HepG2 (cell line): Measurements from ENCODE around the gene PTPRN. TPM values are rescaled to one million over a fixed set of nuclear protein-coding genes. Genes with fewer than 3 reads are reported as not detected.

Experiments used
- ELF4 ChIP-seq: sonication (generic); formaldehyde crosslinking; IDR thresholded peaks from 2 replicates; pipeline ENCODE4 v1.5.0; 2020; ENCODE audit warnings: missing genetic modification reagents, mild to moderate bottlenecking, moderate library complexity, borderline replicate concordance
- HOXA5 ChIP-seq: sonication (generic); formaldehyde crosslinking; IDR thresholded peaks from 2 replicates; pipeline ENCODE4 v1.4.0; 2020; ENCODE audit warnings: missing genetic modification reagents
- IKZF1 ChIP-seq: fragments of 450-650 bp; IDR thresholded peaks from 2 replicates; pipeline ENCODE4 v1.7.1; 2016
- KDM5A ChIP-seq: fragments of 200-600 bp; sonication (generic); IDR thresholded peaks from 2 replicates; pipeline ENCODE4 v1.7.0; 2018; ENCODE audit warnings: antibody characterized with exemption, mild to moderate bottlenecking, low read length, borderline replicate concordance
- KMT2A ChIP-seq: sonication (generic); formaldehyde crosslinking; IDR thresholded peaks from 2 replicates; pipeline ENCODE4 v1.4.0; 2020; ENCODE audit warnings: missing genetic modification reagents
- SATB2 ChIP-seq: sonication (generic); formaldehyde crosslinking; IDR thresholded peaks from 2 replicates; pipeline ENCODE4 v1.5.0; 2020; ENCODE audit warnings: missing genetic modification reagents
- SPEN ChIP-seq: sonication (generic); formaldehyde crosslinking; IDR thresholded peaks from 2 replicates; pipeline ENCODE4 v1.5.1; 2020; ENCODE audit warnings: low read depth, mild to moderate bottlenecking, missing genetic modification reagents
- TBX2 ChIP-seq: sonication (generic); formaldehyde crosslinking; IDR thresholded peaks from 2 replicates; pipeline ENCODE4 v1.5.0; 2020; ENCODE audit warnings: missing genetic modification reagents, mild to moderate bottlenecking, borderline replicate concordance
- ZBTB3 ChIP-seq: sonication (generic); formaldehyde crosslinking; IDR thresholded peaks from 2 replicates; pipeline ENCODE4 v1.4.0; 2020; ENCODE audit warnings: low read depth, mild to moderate bottlenecking, moderate library complexity, missing genetic modification reagents, borderline replicate concordance
- ZBTB46 ChIP-seq: sonication (generic); formaldehyde crosslinking; IDR thresholded peaks from 2 replicates; pipeline ENCODE4 v1.4.0; 2020; ENCODE audit warnings: mild to moderate bottlenecking, missing genetic modification reagents, borderline replicate concordance
- ZFP91 ChIP-seq: sonication (generic); formaldehyde crosslinking; IDR thresholded peaks from 2 replicates; pipeline ENCODE4 v1.9.0; 2022; ENCODE audit warnings: missing genetic modification reagents, mild to moderate bottlenecking, borderline replicate concordance
- ZNF138 ChIP-seq: sonication (generic); formaldehyde crosslinking; IDR thresholded peaks from 2 replicates; pipeline ENCODE4 v1.5.0; 2020; ENCODE audit warnings: mild to moderate bottlenecking, low read depth, missing genetic modification reagents
- ZNF253 ChIP-seq: sonication (generic); formaldehyde crosslinking; IDR thresholded peaks from 2 replicates; pipeline ENCODE4 v1.8.0; 2022; ENCODE audit warnings: mild to moderate bottlenecking, missing genetic modification reagents, borderline replicate concordance
- ZNF350 ChIP-seq: sonication (generic); formaldehyde crosslinking; IDR thresholded peaks from 2 replicates; pipeline ENCODE4 v1.4.0; 2020; ENCODE audit warnings: mild to moderate bottlenecking, low read depth, missing genetic modification reagents, borderline replicate concordance
- ZNF430 ChIP-seq: sonication (generic); formaldehyde crosslinking; IDR thresholded peaks from 2 replicates; pipeline ENCODE4 v1.9.0; 2021; ENCODE audit warnings: mild to moderate bottlenecking, missing genetic modification reagents
- ZNF552 ChIP-seq: sonication (generic); formaldehyde crosslinking; IDR thresholded peaks from 2 replicates; pipeline ENCODE4 v1.9.0; 2022; ENCODE audit warnings: missing genetic modification reagents, mild to moderate bottlenecking, borderline replicate concordance
- ZNF564 ChIP-seq: sonication (generic); formaldehyde crosslinking; IDR thresholded peaks from 2 replicates; pipeline ENCODE4 v1.8.1; 2023; ENCODE audit warnings: mild to moderate bottlenecking, missing genetic modification reagents
- ZNF709 ChIP-seq: sonication (generic); formaldehyde crosslinking; IDR thresholded peaks from 2 replicates; pipeline ENCODE4 v1.5.0; 2020; ENCODE audit warnings: mild to moderate bottlenecking, missing genetic modification reagents
- ZNF800 ChIP-seq: sonication (generic); formaldehyde crosslinking; IDR thresholded peaks from 2 replicates; pipeline ENCODE4 v1.4.0; 2020; ENCODE audit warnings: missing genetic modification reagents
- polyA plus RNA-seq, 8 experiments: library from polyadenylated mRNA; depleted of rRNA in 3 of 8; stranded (reverse) in 7 of 8; unstranded in 1 of 8; fragments of >200 nt; fragmentation: Illumina TruSeq in 4 of 8; extraction: Trizol in 4 of 8; gene quantifications; 2 replicates each; pipeline versions ENCODE4 v1.2.1 to v1.2.3, GENCODE V29; 2011 to 2016; ENCODE audit warnings: low read depth in 4 of 8, missing spikeins in 1 of 8, mixed read lengths in 1 of 8; ENCODE audit not compliant: insufficient read depth in 1 of 8
- total RNA-seq, 5 experiments: library from RNA; depleted of rRNA; stranded (reverse); fragments of >200 nt; fragmentation: Illumina TruSeq; extraction: Trizol; gene quantifications; 2 replicates each; pipeline ENCODE4 v1.2.3, GENCODE V29; 2016; ENCODE audit warnings: low read depth in 1 of 5
- TF ChIP-seq, protein P1 (sequence below): sonication (generic); formaldehyde crosslinking; conservative IDR thresholded peaks from 2 replicates; pipeline ENCODE4 v1.4.0; 2020; ENCODE audit warnings: missing genetic modification reagents
- TF ChIP-seq, protein P2 (sequence below): IDR thresholded peaks from 2 replicates; pipeline ENCODE4 v1.6.1; 2016; ENCODE audit warnings: missing biosample characterization, missing genetic modification reagents, low read depth
- TF ChIP-seq, protein P3 (sequence below): sonication (generic); formaldehyde crosslinking; IDR thresholded peaks from 2 replicates; pipeline ENCODE4 v1.8.1; 2023; ENCODE audit warnings: mild to moderate bottlenecking, moderate library complexity, missing genetic modification reagents

The PTPRN gene
- total and polyA plus RNA-seq, 2 of the 13 experiments (the other 11 are each of a cell fraction or from before 2014, with no cell fraction given) = 0.26 TPM; not detected in 1

GRCh38 chr2:219248845-219249202 is 60.4 kb downstream of the PTPRN start (continued):
- TF ChIP-seq, protein P1, sequence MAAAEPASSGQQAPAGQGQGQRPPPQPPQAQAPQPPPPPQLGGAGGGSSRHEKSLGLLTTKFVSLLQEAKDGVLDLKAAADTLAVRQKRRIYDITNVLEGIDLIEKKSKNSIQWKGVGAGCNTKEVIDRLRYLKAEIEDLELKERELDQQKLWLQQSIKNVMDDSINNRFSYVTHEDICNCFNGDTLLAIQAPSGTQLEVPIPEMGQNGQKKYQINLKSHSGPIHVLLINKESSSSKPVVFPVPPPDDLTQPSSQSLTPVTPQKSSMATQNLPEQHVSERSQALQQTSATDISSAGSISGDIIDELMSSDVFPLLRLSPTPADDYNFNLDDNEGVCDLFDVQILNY (CRISPR knock-in tag) = no peak
- no peak for TF ChIP-seq ZNF350 (CRISPR knock-in tag)
- 0 out of 2 replicates have a peak, but pooled peaks have one; percentile 3 for TF ChIP-seq ZNF253 (CRISPR knock-in tag)
- no peak for TF ChIP-seq TBX2 (CRISPR knock-in tag)
- no peak for TF ChIP-seq ZFP91 (CRISPR knock-in tag)
- TF ChIP-seq, protein P2, sequence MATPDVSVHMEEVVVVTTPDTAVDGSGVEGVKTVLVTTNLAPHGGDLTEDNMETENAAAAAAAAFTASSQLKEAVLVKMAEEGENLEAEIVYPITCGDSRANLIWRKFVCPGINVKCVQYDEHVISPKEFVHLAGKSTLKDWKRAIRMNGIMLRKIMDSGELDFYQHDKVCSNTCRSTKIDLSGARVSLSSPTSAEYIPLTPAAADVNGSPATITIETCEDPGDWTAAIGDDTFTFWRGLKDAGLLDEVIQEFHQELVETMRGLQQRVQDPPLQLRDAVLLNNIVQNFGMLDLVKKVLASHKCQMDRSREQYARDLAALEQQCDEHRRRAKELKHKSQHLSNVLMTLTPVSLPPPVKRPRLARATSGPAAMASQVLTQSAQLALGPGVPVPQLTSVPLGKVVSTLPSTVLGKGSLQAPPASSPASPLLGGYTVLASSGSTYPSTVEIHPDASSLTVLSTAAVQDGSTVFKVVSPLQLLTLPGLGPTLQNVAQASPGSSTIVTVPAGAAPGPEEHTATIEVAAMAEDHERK (CRISPR knock-in tag) = no peak
- TF ChIP-seq ZNF138 (CRISPR knock-in tag) = no peak
- no peak for TF ChIP-seq IKZF1
- no peak for TF ChIP-seq SATB2 (CRISPR knock-in tag)
- TF ChIP-seq ELF4 (CRISPR knock-in tag) = 0 out of 2 replicates have a peak, but pooled peaks have one; percentile 1
- TF ChIP-seq KMT2A = no peak
- TF ChIP-seq, protein P3, sequence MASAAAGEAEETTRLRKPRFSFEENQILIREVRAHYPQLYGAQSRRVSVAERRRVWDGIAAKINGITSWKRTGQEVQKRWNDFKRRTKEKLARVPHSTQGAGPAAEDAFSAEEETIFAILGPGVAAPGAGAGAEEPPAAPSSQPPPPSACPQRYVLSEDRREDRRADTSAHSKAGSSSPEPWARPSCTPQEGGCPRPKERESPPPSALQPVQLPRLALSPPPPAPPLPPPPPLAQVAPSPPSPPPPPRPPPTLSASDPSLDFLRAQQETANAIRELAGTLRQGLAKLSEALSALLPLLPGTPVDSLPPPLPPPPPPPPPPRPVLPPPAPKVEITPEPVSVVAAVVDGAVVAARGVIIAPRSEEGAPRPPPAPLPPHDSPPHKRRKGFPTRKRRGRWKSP (CRISPR knock-in tag) = no peak
- no peak for TF ChIP-seq ZNF564 (CRISPR knock-in tag)
- no peak for TF ChIP-seq SPEN (CRISPR knock-in tag)
- no peak for TF ChIP-seq ZNF552 (CRISPR knock-in tag)
- TF ChIP-seq HOXA5 (CRISPR knock-in tag) = no peak
- TF ChIP-seq ZBTB3 (CRISPR knock-in tag) = no peak
- TF ChIP-seq ZNF430 (CRISPR knock-in tag) = no peak
- 0 out of 2 replicates have a peak, but pooled peaks have one; percentile 10 for TF ChIP-seq ZNF800 (CRISPR knock-in tag)
- 0 out of 2 replicates have a peak, but pooled peaks have one; percentile 49 for TF ChIP-seq KDM5A
- TF ChIP-seq ZNF709 (CRISPR knock-in tag) = no peak
- TF ChIP-seq ZBTB46 (CRISPR knock-in tag) = no peak
